Measurements from ENCODE around the gene POU6F2. TPM values are rescaled to one million over a fixed set of nuclear protein-coding genes. Genes with fewer than 3 reads are reported as not detected.

POU6F2 gene
- total and polyA plus RNA-seq, 4 donors, result 0.38 to 1.9 (median 1.5) TPM; not detected in 1

GRCh38 chr7:39132306-39132705, 154.6 kb downstream of the POU6F2 start:
- no peaks in the 10 kb centered on the region for H3K27me3 ChIP-seq (ENCODE audit: control insufficient read depth in 1 of 2, insufficient read depth in 2 of 2, low read length in 1 of 2)
- DNase-seq (no peak), ATAC-seq (ENCODE audit: low FRiP score) (no peak)
- no peaks in the 10 kb centered on the region for H3K4me1 ChIP-seq (ENCODE audit: control insufficient read depth in 1 of 2, insufficient read depth in 2 of 2, low read length in 2 of 2)
- H3K36me3 ChIP-seq (ENCODE audit: control insufficient read depth in 1 of 2, insufficient read depth in 2 of 2, low read length in 1 of 2), result no peaks in the 10 kb centered on the region
- intact Hi-C loops (cut with DNase I), result no loop called here
- H3K4me3 ChIP-seq (ENCODE audit: low read length in 2 of 2), result no peak overlapping the region
- H3K9me3 ChIP-seq (ENCODE audit: control insufficient read depth, low read length), result no peaks in the 10 kb centered on the region
- H3K27ac ChIP-seq (ENCODE audit: low read depth in 1 of 2, low read length in 2 of 2), result no peak overlapping the region
- 84 to 88% methylated on average over 5 of the region's 5 CpGs for WGBS, 2 donors

- no peak overlapping the region for H3K27ac ChIP-seq (ENCODE audit: low read depth in 1 of 2, low read length in 2 of 2)
- ATAC-seq (ENCODE audit: low FRiP score) (no peak), DNase-seq (no peak)
- no peak overlapping the region for H3K4me3 ChIP-seq (ENCODE audit: low read length in 2 of 2)
- WGBS, 2 donors, result 84 to 85% methylated on average over 4 of the region's 4 CpGs
- no peaks in the 10 kb centered on the region for H3K9me3 ChIP-seq (ENCODE audit: control insufficient read depth, low read length)
- no peaks in the 10 kb centered on the region for H3K4me1 ChIP-seq (ENCODE audit: control insufficient read depth in 1 of 2, insufficient read depth in 2 of 2, low read length in 2 of 2)
- intact Hi-C loops (cut with DNase I), result no loop called here
- no peaks in the 10 kb centered on the region for H3K27me3 ChIP-seq (ENCODE audit: control insufficient read depth in 1 of 2, insufficient read depth in 2 of 2, low read length in 1 of 2)
- no peaks in the 10 kb centered on the region for H3K36me3 ChIP-seq (ENCODE audit: control insufficient read depth in 1 of 2, insufficient read depth in 2 of 2, low read length in 1 of 2)
Observed at GRCh38 chr7:39133088-39133487, 155.4 kb downstream of the POU6F2 start.

- Histone ChIP-seq H3K27me3 (ENCODE audit: control insufficient read depth in 1 of 2, insufficient read depth in 2 of 2, low read length in 1 of 2) (no peaks in the 10 kb centered on the region), H3K36me3 (ENCODE audit: control insufficient read depth in 1 of 2, insufficient read depth in 2 of 2, low read length in 1 of 2) (no peaks in the 10 kb centered on the region), H3K4me3 (ENCODE audit: low read length in 2 of 2) (no peak overlapping the region), H3K4me1 (ENCODE audit: control insufficient read depth in 1 of 2, insufficient read depth in 2 of 2, low read length in 2 of 2) (no peaks in the 10 kb centered on the region), H3K9me3 (ENCODE audit: control insufficient read depth, low read length) (peaks cover 4% of the 10 kb centered on the region), H3K27ac (ENCODE audit: low read depth in 1 of 2, low read length in 2 of 2) (no peak overlapping the region)
- ATAC-seq (ENCODE audit: low FRiP score) (no peak), DNase-seq (no peak)
- WGBS, 2 donors, result 81 to 83% methylated on average over 1 of the region's 1 CpG
- intact Hi-C loops (cut with DNase I), result no loop called here
Observed at GRCh38 chr7:39137480-39137879, 159.8 kb downstream of the POU6F2 start.

GRCh38 chr7:39142750-39143149, 165.0 kb downstream of the POU6F2 start:
- no peak overlapping the region for H3K4me3 ChIP-seq (ENCODE audit: low read length in 2 of 2)
- no peaks in the 10 kb centered on the region for H3K36me3 ChIP-seq (ENCODE audit: control insufficient read depth in 1 of 2, insufficient read depth in 2 of 2, low read length in 1 of 2)
- H3K27ac ChIP-seq (ENCODE audit: low read depth in 1 of 2, low read length in 2 of 2), result no peak overlapping the region
- 79% methylated on average over 1 of the region's 1 CpG for WGBS, 2 donors
- ATAC-seq (ENCODE audit: low FRiP score), result no peak
- no peak for DNase-seq
- intact Hi-C loops (cut with DNase I), result no loop called here
- no peaks in the 10 kb centered on the region for H3K27me3 ChIP-seq (ENCODE audit: control insufficient read depth in 1 of 2, insufficient read depth in 2 of 2, low read length in 1 of 2)
- H3K9me3 ChIP-seq (ENCODE audit: control insufficient read depth, low read length), result peaks cover 4% of the 10 kb centered on the region
- no peaks in the 10 kb centered on the region for H3K4me1 ChIP-seq (ENCODE audit: control insufficient read depth in 1 of 2, insufficient read depth in 2 of 2, low read length in 2 of 2)

- Histone ChIP-seq H3K4me3 (ENCODE audit: low read length in 2 of 2) (no peak overlapping the region), H3K36me3 (ENCODE audit: control insufficient read depth in 1 of 2, insufficient read depth in 2 of 2, low read length in 1 of 2) (no peaks in the 10 kb centered on the region), H3K27ac (ENCODE audit: low read depth in 1 of 2, low read length in 2 of 2) (no peak overlapping the region), H3K4me1 (ENCODE audit: control insufficient read depth in 1 of 2, insufficient read depth in 2 of 2, low read length in 2 of 2) (no peaks in the 10 kb centered on the region), H3K9me3 (ENCODE audit: control insufficient read depth, low read length) (peaks cover 4% of the 10 kb centered on the region), H3K27me3 (ENCODE audit: control insufficient read depth in 1 of 2, insufficient read depth in 2 of 2, low read length in 1 of 2) (no peaks in the 10 kb centered on the region)
- ATAC-seq (ENCODE audit: low FRiP score) (no peak), DNase-seq (no peak)
- intact Hi-C loops (cut with DNase I), result no loop called here
- 82 to 83% methylated on average over 1 of the region's 1 CpG for whole genome bisulfite sequencing, 2 donors
Observed at GRCh38 chr7:39144420-39144819, 166.7 kb downstream of the POU6F2 start.

- H3K9me3 ChIP-seq (ENCODE audit: control insufficient read depth, low read length), result peaks cover 4% of the 10 kb centered on the region
- DNase-seq (no peak), ATAC-seq (ENCODE audit: low FRiP score) (no peak)
- H3K27me3 ChIP-seq (ENCODE audit: control insufficient read depth in 1 of 2, insufficient read depth in 2 of 2, low read length in 1 of 2), result no peaks in the 10 kb centered on the region
- intact Hi-C loops (cut with DNase I), result no loop called here
- no peak overlapping the region for H3K4me3 ChIP-seq (ENCODE audit: low read length in 2 of 2)
- no peak overlapping the region for H3K27ac ChIP-seq (ENCODE audit: low read depth in 1 of 2, low read length in 2 of 2)
- H3K36me3 ChIP-seq (ENCODE audit: control insufficient read depth in 1 of 2, insufficient read depth in 2 of 2, low read length in 1 of 2), result no peaks in the 10 kb centered on the region
- 73 to 80% methylated on average over 3 of the region's 3 CpGs for WGBS, 2 donors
- H3K4me1 ChIP-seq (ENCODE audit: control insufficient read depth in 1 of 2, insufficient read depth in 2 of 2, low read length in 2 of 2), result no peaks in the 10 kb centered on the region
Observed at GRCh38 chr7:39145283-39145682, 167.6 kb downstream of the POU6F2 start.

GRCh38 chr7:39145935-39146334, 168.2 kb downstream of the POU6F2 start:
- ATAC-seq (ENCODE audit: low FRiP score), result no peak
- intact Hi-C loops (cut with DNase I), result no loop called here

GRCh38 chr7:39152701-39153100, 175.0 kb downstream of the POU6F2 start:
- Histone ChIP-seq H3K36me3 (ENCODE audit: control insufficient read depth in 1 of 2, insufficient read depth in 2 of 2, low read length in 1 of 2) (no peaks in the 10 kb centered on the region), H3K9me3 (ENCODE audit: control insufficient read depth, low read length) (no peaks in the 10 kb centered on the region), H3K4me3 (ENCODE audit: low read length in 2 of 2) (no peak overlapping the region), H3K27ac (ENCODE audit: low read depth in 1 of 2, low read length in 2 of 2) (no peak overlapping the region), H3K4me1 (ENCODE audit: control insufficient read depth in 1 of 2, insufficient read depth in 2 of 2, low read length in 2 of 2) (no peaks in the 10 kb centered on the region), H3K27me3 (ENCODE audit: control insufficient read depth in 1 of 2, insufficient read depth in 2 of 2, low read length in 1 of 2) (no peaks in the 10 kb centered on the region)
- intact Hi-C loops (cut with DNase I), result no loop called here
- 12 to 16% methylated on average over 4 of the region's 4 CpGs for WGBS, 2 donors
- DNase-seq (no peak), ATAC-seq (ENCODE audit: low FRiP score) (no peak)

More at GRCh38 chr7:39145935-39146334, 168.2 kb downstream of the POU6F2 start:
- H3K36me3 ChIP-seq (ENCODE audit: control insufficient read depth in 1 of 2, insufficient read depth in 2 of 2, low read length in 1 of 2), result no peaks in the 10 kb centered on the region
- DNase-seq, result no peak
- H3K27ac ChIP-seq (ENCODE audit: low read depth in 1 of 2, low read length in 2 of 2), result no peak overlapping the region
- H3K27me3 ChIP-seq (ENCODE audit: control insufficient read depth in 1 of 2, insufficient read depth in 2 of 2, low read length in 1 of 2), result no peaks in the 10 kb centered on the region
- no peaks in the 10 kb centered on the region for H3K9me3 ChIP-seq (ENCODE audit: control insufficient read depth, low read length)
- H3K4me1 ChIP-seq (ENCODE audit: control insufficient read depth in 1 of 2, insufficient read depth in 2 of 2, low read length in 2 of 2), result no peaks in the 10 kb centered on the region
- no peak overlapping the region for H3K4me3 ChIP-seq (ENCODE audit: low read length in 2 of 2)

- no peaks in the 10 kb centered on the region for H3K9me3 ChIP-seq (ENCODE audit: control insufficient read depth, low read length)
- ATAC-seq (ENCODE audit: low FRiP score) (no peak), DNase-seq (no peak)
- intact Hi-C loops (cut with DNase I), result no loop called here
- H3K4me3 ChIP-seq (ENCODE audit: low read length in 2 of 2), result no peak overlapping the region
- no peak overlapping the region for H3K27ac ChIP-seq (ENCODE audit: low read depth in 1 of 2, low read length in 2 of 2)
- 70 to 76% methylated on average over 5 of the region's 5 CpGs for WGBS, 2 donors
- no peaks in the 10 kb centered on the region for H3K4me1 ChIP-seq (ENCODE audit: control insufficient read depth in 1 of 2, insufficient read depth in 2 of 2, low read length in 2 of 2)
- H3K36me3 ChIP-seq (ENCODE audit: control insufficient read depth in 1 of 2, insufficient read depth in 2 of 2, low read length in 1 of 2), result no peaks in the 10 kb centered on the region
- no peaks in the 10 kb centered on the region for H3K27me3 ChIP-seq (ENCODE audit: control insufficient read depth in 1 of 2, insufficient read depth in 2 of 2, low read length in 1 of 2)
Observed at GRCh38 chr7:39153113-39153512, 175.4 kb downstream of the POU6F2 start.

Data from aorta (tissue), 5 donors.